ENCODE measurements around the gene RECQL5.

The RECQL5 gene

GRCh38 chr17:75666959-75667790 is at the start of gene RECQL5, which contains the start of gene SAP30BP:
Gene RECQL5, minus strand, starts transcription at chr17:75667154. Its CDS starts 597 bp downstream, at chr17:75666557.
Gene SAP30BP, plus strand, starts transcription at chr17:75667338. Its CDS starts 35 bp downstream, at chr17:75667373.
- peak; percentile 95 to 99 for DNase-seq (ENCODE audit: low read depth in 2 of 2)

GRCh38 chr17:75712446-75712845 is 45.5 kb upstream of the RECQL5 start:
- no peak for DNase-seq (ENCODE audit: low read depth in 2 of 2)

DNA sequence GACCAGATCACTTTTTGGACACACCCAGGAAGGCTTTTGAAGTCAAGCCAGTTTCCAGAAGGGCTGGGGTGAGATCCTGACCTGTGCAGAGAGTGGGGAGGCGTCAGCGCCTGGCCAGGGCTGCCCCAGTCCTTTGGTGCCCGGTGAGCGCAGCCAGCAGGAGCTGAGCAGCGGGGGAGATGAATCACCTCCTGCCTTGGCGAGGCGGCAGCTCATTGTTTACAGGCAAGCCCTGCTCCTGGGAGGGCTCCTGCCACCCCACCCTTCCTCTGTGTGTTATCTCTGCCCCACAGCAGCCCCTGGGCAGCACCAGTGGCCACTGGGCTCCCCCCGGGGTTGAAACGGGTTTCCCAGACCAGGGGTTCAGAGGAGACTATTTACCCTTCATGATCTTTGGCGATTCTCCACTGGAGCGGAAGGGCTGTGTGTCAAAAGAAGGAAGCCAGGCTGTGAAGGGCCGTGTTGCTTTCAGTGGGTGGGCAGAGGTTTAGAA is 40.2 kb upstream of the RECQL5 start:
- DNase-seq (ENCODE audit: low read depth in 2 of 2) = no peak

- DNase-seq (ENCODE audit: low read depth in 2 of 2) = no peak
These were observed 39.2 kb upstream of the RECQL5 start for GRCh38 chr17:75706042-75706728.

GRCh38 chr17:75704963-75705875 is 38.3 kb upstream of the RECQL5 start:
- DNase-seq (ENCODE audit: low read depth in 2 of 2) = no peak

DNA sequence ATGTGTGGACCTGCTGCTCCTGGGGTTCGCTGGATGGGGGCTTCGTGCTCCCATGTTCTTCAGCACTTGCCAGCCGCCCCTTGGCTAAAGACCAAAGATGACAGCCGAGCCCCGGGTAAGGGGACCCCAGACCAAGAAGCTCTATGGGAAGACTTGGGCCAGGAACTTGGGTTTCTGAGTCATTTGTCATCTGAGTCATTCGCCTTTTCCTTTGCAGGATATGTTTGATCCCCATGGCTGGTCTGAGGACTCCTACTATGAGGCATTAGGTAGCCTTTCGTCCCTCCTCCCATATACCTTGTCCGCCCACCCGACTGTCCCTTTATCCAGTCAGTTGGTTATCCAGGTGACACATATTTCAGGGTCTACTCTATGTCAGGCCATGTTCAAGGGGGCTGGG is 36.6 kb upstream of the RECQL5 start:
- DNase-seq (ENCODE audit: low read depth in 2 of 2) = no peak

- no peak for DNase-seq (ENCODE audit: low read depth in 2 of 2)
These were observed 36.2 kb upstream of the RECQL5 start for GRCh38 chr17:75703191-75703590.

- DNase-seq (ENCODE audit: low read depth in 2 of 2) = no peak
These were observed 34.3 kb upstream of the RECQL5 start for GRCh38 chr17:75701288-75701687.

DNA sequence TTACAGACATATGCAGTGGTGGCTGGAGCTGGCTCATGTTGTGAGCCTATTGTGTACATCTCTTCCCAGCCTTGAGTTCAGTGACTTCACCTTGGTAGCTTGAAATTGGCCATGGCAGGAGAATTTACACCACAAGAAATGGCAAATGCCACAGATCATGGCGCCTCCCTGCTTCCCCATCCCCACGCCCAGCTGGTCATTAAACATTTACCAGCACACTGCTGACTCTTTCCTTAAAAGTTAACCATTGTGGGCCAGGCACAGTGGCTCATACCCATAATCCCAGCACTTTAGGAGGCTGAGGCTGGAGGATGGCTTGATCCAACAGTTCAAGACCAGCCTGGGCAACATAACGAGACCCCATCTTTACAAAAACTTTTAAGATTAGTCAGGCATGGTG is 31.7 kb upstream of the RECQL5 start:
- no peak for DNase-seq (ENCODE audit: low read depth in 2 of 2)

DNA sequence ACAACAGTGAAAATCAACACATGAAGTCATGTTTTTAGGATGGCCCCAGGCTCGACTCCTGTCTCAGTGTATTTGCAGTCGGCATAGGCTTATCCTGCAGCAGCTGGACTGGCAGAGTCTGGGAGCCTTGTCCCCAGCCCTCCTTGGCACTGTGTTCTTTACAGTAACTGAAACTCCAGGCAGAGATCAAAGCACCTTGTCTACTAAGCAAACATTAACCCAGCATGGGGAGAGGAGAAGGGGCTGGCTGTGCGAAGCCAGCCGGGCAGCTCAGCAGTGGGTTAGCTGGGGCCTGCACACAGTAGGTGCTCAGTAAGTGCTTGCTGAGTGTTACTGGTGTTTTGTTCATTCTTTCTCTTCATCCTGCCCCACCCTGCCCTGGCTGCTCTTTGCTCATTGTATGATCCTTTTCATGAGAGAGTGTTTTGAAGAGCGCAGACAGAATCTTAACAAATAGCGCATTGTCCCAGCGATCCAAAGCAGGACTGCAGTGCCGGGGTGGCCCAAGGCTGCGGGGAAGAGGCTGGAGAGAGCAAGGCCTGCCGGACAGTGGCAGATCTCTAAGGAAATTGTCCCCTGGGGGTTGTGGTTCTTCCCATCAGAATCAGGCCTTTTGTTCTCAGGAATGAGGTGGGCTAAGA is 30.8 kb upstream of the RECQL5 start:
- DNase-seq (ENCODE audit: low read depth in 2 of 2) = no peak

DNA sequence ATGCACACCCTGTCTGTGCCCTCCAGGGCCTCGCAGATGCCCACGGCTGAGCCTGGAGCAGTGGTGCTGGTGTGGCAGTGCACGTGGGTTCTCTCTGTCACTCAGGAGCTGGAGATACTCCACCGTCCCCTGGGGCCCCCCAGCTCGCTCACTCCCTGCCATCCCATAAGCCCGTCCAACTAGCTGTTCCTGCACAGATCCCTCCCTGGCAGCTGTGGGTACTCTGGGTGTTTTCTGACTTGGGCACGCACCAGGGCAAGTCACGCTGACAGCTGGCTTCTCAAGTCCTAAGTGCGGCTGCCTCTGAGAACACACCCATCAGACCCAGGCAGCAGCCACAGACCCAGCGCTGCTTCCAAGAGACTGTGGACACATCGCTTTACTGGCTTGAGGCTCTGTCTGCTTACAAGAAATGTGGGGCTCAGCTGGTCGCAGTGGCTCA is 28.9 kb upstream of the RECQL5 start:
- no peak for DNase-seq (ENCODE audit: low read depth in 2 of 2)

DNA sequence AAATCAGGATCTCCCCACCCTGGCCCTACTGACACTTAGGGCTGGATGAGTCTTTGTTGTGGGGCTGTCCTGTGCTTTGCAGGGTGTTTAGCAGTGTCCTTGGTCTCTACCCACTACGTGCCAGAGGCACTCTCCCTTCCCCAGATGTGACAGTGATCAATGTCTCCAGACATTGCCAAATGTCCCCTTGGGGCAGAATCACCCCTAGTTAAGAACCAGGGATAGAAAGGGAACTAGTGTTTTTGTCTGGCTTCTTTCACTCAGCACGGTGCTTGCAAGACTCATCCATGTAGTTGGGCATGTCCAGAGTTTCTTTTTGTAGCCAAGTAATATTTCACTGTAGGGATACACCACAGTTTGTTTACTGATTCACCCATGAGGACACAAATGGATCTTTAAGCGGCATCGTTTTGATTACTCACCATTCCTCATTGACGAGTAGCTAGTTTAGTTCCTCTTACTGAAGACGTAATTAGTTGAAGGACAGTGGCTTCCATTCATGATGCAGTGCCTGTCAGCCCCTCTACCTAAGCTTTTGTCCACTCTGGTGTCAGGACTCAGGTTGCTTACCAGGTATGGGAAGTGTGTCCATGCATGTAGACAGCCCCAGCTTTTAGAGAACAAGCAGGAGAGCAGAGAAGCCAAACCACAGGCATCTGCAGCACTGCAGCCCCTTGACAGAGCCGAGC is 28.3 kb upstream of the RECQL5 start:
- no peak for DNase-seq (ENCODE audit: low read depth in 2 of 2)

DNA sequence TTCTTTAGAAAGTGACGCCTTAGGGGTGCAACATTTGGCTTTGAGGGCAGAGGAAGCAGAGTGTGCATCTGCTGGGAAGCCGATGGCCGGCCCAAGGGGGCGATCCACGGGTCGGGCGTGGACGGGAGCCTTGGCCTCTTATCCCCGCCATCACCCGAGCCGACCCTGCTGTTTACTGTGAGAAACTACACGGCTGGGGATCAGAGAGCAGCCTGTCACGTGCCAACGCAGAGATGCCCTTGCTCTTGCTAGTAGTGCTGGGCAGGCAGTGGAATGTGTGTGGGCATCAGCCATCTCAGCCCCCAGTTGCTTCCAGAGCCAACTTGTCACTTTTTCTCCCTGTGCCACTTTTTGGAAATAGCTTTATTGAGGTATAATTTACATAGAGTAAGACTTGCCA is 27.6 kb upstream of the RECQL5 start:
- DNase-seq (ENCODE audit: low read depth in 2 of 2) = no peak

- no peak for DNase-seq (ENCODE audit: low read depth in 2 of 2)
These were observed 26.8 kb upstream of the RECQL5 start for GRCh38 chr17:75693500-75694481.

DNA sequence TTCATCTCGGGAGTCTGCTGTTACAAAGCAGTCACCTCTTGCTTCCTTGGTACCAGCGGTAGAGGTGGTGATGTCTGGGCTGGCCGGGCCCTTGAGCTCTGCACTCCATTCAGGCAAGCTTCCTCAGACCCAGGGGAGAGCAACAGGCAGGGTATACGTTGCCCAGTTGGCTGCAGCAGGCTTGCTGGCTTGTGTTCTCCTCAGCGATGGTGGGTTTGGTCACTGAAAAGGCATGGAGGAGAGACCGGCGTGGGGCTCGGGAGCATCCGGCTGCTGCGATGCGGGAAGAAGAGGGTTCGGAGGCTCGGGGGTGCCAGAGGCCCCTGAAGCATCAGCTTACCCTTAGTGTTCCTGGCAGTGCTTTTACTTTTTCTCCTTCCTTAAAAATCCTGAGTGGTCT is 26.0 kb upstream of the RECQL5 start:
- no peak for DNase-seq (ENCODE audit: low read depth in 2 of 2)

- no peak for DNase-seq (ENCODE audit: low read depth in 2 of 2)
These were observed 25.1 kb upstream of the RECQL5 start for GRCh38 chr17:75691801-75692626.

GRCh38 chr17:75691371-75691791 is 24.4 kb upstream of the RECQL5 start:
- no peak for DNase-seq (ENCODE audit: low read depth in 2 of 2)

DNA sequence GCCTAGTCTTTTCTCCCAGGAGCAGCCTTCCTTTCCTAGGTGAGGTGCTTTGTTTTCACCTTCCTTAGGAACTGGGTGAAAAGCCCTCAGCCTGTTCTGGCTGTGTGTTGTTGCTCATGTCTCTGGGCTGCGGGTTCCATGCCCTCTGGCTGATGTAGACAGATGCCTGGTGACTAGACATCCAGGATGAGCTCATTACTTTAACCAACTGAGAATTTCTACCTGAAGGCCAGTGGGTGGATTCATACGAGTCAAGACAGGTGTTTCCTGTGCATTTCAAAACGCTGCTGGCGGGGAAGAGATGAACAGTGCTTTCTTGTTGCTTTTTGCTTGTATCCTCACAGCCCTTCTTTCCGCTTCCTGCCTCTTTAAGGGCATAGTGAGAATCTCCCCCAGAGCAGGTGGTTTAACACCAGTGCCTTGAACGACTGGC is 22.5 kb upstream of the RECQL5 start:
- no peak for DNase-seq (ENCODE audit: low read depth in 2 of 2)
